NB4 (cell line): ENCODE measurements around the gene CILP.

Experiments used
- DNase-seq: peaks from one replicate; pipeline ENCODE4 v3.0.0; 2010; ENCODE audit warnings: low read depth
- H3K4me3 ChIP-seq: one replicate; pipeline ENCODE4 v1.5.1; 2011; ENCODE audit warnings: mild to moderate bottlenecking, low read depth, low read length, moderate library complexity
- CTCF ChIP-seq: IDR thresholded peaks from one replicate; pipeline ENCODE4 v1.5.1; 2012; ENCODE audit warnings: low read depth, low read length
- MYC ChIP-seq: IDR thresholded peaks from 2 replicates; pipeline ENCODE4 v1.6.1; 2011; ENCODE audit warnings: low read depth, low read length
- POLR2A ChIP-seq: IDR thresholded peaks from 2 replicates; pipeline ENCODE4 v1.6.1; 2011; ENCODE audit warnings: mild to moderate bottlenecking; ENCODE audit not compliant: insufficient read length; ENCODE audit errors: extremely low read depth
- TF ChIP-seq, protein P1 (sequence below): IDR thresholded peaks from 2 replicates; pipeline ENCODE4 v1.6.1; 2011; ENCODE audit warnings: low read depth, low read length

Gene CILP

DNA sequence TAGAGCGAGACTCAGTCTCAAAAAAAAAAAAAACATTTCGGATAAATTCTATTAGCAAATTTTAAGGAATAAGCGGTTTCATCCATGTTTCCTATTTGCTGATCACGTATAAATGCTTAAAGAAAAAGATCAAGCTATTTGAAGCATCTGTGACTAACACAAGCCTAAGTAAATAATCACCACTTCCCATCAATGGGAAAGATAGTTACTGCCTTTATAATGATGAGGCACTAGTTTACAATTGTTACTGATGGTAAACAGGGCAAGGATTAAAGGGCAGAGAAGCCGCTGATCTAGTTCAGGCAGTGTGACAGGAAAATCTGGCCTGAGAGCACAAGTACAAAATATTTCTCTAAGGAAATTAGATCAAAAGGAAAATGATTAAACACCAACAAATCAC, 39.8 kb downstream of the CILP start:
- DNase-seq = no peak
- TF ChIP-seq, protein P1, sequence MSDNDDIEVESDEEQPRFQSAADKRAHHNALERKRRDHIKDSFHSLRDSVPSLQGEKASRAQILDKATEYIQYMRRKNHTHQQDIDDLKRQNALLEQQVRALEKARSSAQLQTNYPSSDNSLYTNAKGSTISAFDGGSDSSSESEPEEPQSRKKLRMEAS = no peak
- TF ChIP-seq MYC = no peak
- no peak for TF ChIP-seq CTCF
- TF ChIP-seq POLR2A = no peak
- no peak overlapping the region for H3K4me3 ChIP-seq

- TF ChIP-seq, protein P1 = no peak
- TF ChIP-seq MYC (no peak), POLR2A (no peak), CTCF (no peak)
Measured at GRCh38 chr15:65165875-65166274, 45.4 kb downstream of the CILP start.

DNA sequence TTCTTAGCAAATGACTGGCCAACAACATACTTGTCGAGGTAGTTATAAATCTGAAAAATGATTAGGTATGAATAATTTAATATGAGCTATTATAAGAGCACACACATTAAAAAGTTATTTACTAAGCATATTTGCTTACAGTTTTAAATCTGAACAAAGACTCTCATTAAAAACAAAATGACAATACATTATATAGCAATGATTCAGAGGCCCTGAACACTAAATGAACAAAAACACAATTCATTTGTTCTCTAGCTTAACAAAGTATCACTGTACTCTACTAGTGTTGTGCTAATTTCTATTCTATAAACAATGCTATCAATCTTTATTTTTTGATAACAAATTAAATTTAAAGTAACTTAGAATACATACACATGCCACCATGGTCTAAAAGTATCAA, 47.1 kb downstream of the CILP start:
- no peak for TF ChIP-seq MYC
- TF ChIP-seq POLR2A = no peak
- no peak for TF ChIP-seq CTCF
- TF ChIP-seq, protein P1 = no peak
- DNase-seq = no peak

More at GRCh38 chr15:65165875-65166274, 45.4 kb downstream of the CILP start:
- no peak for DNase-seq
- H3K4me3 ChIP-seq = no peak overlapping the region

GRCh38 chr15:65163041-65163440, 48.2 kb downstream of the CILP start:
- H3K4me3 ChIP-seq = no peak overlapping the region
- no peak for DNase-seq
- TF ChIP-seq MYC (no peak), CTCF (no peak), POLR2A (no peak)
- TF ChIP-seq, protein P1 = no peak

More for the DNA sequence above, 47.1 kb downstream of the CILP start:
- no peak overlapping the region for H3K4me3 ChIP-seq

DNA sequence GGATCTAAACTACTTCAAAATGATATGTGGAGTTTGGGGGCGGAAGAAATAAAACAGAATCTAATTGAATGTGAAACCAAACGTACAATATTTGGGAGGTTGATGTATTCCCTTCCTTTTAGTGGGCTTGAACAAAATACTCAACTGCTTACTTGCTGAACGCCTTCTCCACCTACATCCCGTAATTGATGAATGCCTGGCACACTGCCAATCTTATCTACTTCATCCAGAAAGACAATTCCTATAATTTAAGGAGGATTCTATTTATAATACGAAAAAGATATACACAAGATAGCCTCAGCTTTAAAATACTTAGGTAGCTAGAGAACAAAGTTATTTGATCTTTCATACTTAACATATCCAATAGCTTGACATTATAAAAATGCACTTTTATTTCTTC, 54.6 kb downstream of the CILP start:
- no peak for TF ChIP-seq CTCF
- no peak for TF ChIP-seq POLR2A
- DNase-seq = no peak
- no peak overlapping the region for H3K4me3 ChIP-seq

GRCh38 chr15:65154720-65155119, 56.6 kb downstream of the CILP start:
- TF ChIP-seq, protein P1 = no peak
- no peak for TF ChIP-seq CTCF
- no peak for TF ChIP-seq MYC
- TF ChIP-seq POLR2A = no peak
- no peak overlapping the region for H3K4me3 ChIP-seq
- DNase-seq = no peak
